DOHH2 (cell line): Measurements from ENCODE around the gene FAM135A.

Experiments
- H3F3A ChIP-seq: fragments of 200-600 bp; sonication (generic), shearing (Covaris generic); 2 replicates; pipeline ENCODE4 v1.6.0; 2016; ENCODE audit warnings: antibody characterized with exemption, mild to moderate bottlenecking; ENCODE audit not compliant: control insufficient read depth, insufficient read depth
- H3K27ac ChIP-seq: fragments of 200-600 bp; sonication (generic); 2 replicates; pipeline ENCODE4 v1.5.1; 2014; ENCODE audit warnings: low read depth, mild to moderate bottlenecking, low read length, moderate library complexity
- H3K27me3 ChIP-seq: fragments of 200-600 bp; sonication (generic); 2 replicates; pipeline ENCODE4 v1.6.1; 2014; ENCODE audit warnings: mild to moderate bottlenecking, low read length, mixed read lengths; ENCODE audit not compliant: control insufficient read depth
- H3K36me3 ChIP-seq: fragments of 200-600 bp; sonication (generic); 2 replicates; pipeline ENCODE4 v1.6.1; 2014; ENCODE audit warnings: mild to moderate bottlenecking, low read length, moderate library complexity, mixed read lengths; ENCODE audit not compliant: control insufficient read depth
- H3K4me1 ChIP-seq: fragments of 200-600 bp; sonication (generic); 2 replicates; pipeline ENCODE4 v1.6.1; 2014; ENCODE audit warnings: mild to moderate bottlenecking, low read length, mixed read lengths; ENCODE audit not compliant: control insufficient read depth
- H3K4me2 ChIP-seq: fragments of 200-600 bp; sonication (generic); 2 replicates; pipeline ENCODE4 v1.6.0; 2014; ENCODE audit warnings: mild to moderate bottlenecking, low read length, moderate library complexity
- H3K4me3 ChIP-seq: fragments of 200-600 bp; sonication (generic); 2 replicates; pipeline ENCODE4 v1.5.1; 2014; ENCODE audit warnings: mild to moderate bottlenecking, low read length, mixed read lengths
- H3K79me2 ChIP-seq: fragments of 200-600 bp; sonication (generic); 2 replicates; pipeline ENCODE4 v1.6.1; 2014; ENCODE audit warnings: mild to moderate bottlenecking, low read length, mixed read lengths; ENCODE audit not compliant: control insufficient read depth
- H3K9me2 ChIP-seq: fragments of 200-600 bp; sonication (generic); replicated peaks from 2 replicates; pipeline ENCODE4 v1.6.1; 2014; ENCODE audit warnings: mild to moderate bottlenecking, low read length, mixed read lengths; ENCODE audit not compliant: control insufficient read depth
- H3K9me3 ChIP-seq: fragments of 200-600 bp; sonication (generic); 2 replicates; pipeline ENCODE4 v1.6.1; 2014; ENCODE audit warnings: antibody characterized with exemption, low read length, mixed read lengths; ENCODE audit not compliant: control insufficient read depth, insufficient read depth
- H4K20me1 ChIP-seq: fragments of 200-600 bp; sonication (generic); 2 replicates; pipeline ENCODE4 v1.6.0; 2014; ENCODE audit warnings: low read depth, mild to moderate bottlenecking, antibody characterized with exemption, low read length, moderate library complexity; ENCODE audit not compliant: control insufficient read depth, insufficient read depth
- EZH2phosphoT487 ChIP-seq: fragments of 200-600 bp; sonication (generic); IDR thresholded peaks from 2 replicates; pipeline ENCODE4 v1.6.1; 2017; ENCODE audit warnings: borderline replicate concordance, mild to moderate bottlenecking, antibody characterized with exemption, low read length, moderate library complexity, mixed read lengths
- TF ChIP-seq, protein P1 (sequence below): fragments of 200-600 bp; sonication (generic); IDR thresholded peaks from one replicate; pipeline ENCODE4 v1.5.1; 2014; ENCODE audit warnings: antibody characterized with exemption, mild to moderate bottlenecking, low read depth, low read length; ENCODE audit not compliant: poor library complexity, severe bottlenecking

Gene FAM135A

DNA sequence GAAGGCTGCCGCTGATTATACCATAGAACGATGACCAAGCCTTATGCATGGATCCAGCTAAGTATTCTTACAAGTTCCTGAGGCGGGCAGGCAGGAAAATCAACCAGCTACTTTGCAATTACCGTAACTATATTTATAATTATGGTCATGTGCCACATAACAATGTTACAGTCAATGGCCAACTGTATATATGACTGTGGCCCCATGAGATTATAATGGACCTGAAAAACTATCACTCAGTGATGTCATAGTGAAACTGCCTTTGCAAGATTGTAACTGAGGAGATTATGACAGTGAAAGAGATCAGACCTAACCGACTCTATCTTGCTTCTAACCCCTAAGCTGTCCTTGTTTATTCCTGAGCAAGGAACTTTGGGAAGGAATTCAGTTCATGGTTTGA lies 33.1 kb upstream of the FAM135A start:
- Histone ChIP-seq H3K27ac (no peak overlapping the region), H3K4me2 (no peak overlapping the region), H3K27me3 (peaks cover 4% of the 10 kb centered on the region), H3K4me3 (no peak overlapping the region), H4K20me1 (no peaks in the 10 kb centered on the region), H3F3A (no peaks in the 10 kb centered on the region), H3K4me1 (no peaks in the 10 kb centered on the region), H3K79me2 (no peaks in the 10 kb centered on the region), H3K36me3 (no peaks in the 10 kb centered on the region), H3K9me3 (no peaks in the 10 kb centered on the region), H3K9me2 (no peaks in the 10 kb centered on the region)
- TF ChIP-seq, protein P1, sequence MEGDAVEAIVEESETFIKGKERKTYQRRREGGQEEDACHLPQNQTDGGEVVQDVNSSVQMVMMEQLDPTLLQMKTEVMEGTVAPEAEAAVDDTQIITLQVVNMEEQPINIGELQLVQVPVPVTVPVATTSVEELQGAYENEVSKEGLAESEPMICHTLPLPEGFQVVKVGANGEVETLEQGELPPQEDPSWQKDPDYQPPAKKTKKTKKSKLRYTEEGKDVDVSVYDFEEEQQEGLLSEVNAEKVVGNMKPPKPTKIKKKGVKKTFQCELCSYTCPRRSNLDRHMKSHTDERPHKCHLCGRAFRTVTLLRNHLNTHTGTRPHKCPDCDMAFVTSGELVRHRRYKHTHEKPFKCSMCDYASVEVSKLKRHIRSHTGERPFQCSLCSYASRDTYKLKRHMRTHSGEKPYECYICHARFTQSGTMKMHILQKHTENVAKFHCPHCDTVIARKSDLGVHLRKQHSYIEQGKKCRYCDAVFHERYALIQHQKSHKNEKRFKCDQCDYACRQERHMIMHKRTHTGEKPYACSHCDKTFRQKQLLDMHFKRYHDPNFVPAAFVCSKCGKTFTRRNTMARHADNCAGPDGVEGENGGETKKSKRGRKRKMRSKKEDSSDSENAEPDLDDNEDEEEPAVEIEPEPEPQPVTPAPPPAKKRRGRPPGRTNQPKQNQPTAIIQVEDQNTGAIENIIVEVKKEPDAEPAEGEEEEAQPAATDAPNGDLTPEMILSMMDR: no peak
- no peak for TF ChIP-seq EZH2phosphoT487

DNA sequence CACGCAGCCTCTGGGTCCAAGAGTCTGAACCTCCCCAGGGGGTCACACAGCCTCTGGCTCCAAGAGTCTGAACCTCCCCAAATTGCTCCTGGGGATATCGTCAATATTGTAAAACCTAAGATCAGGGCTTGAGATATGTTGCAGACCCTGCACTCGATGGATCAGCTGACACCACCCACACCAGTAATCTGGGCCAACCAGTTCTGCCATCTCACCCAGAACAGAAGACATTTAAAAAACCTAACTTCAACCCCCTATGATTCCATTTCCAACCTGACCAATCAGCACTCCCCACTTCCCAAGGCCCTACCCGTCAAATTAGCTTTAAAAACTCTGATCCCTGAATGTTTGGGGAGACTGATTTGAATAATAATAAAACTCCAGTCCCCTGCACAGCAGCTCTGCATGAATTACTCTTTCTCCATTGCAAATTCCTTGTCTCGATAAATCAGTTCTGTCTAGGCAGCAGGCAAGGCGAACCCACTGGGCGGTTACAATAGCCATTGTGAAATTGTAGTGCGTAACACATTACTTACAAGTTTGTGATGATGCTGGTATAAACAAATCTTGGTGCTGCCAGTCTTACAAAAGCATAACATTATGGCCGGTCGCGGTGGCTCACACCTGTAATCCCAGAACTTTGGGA lies 32.4 kb upstream of the FAM135A start:
- no peaks in the 10 kb centered on the region for H3F3A ChIP-seq
- H3K4me2 ChIP-seq: no peak overlapping the region
- H3K4me3 ChIP-seq: no peak overlapping the region
- no peak for TF ChIP-seq EZH2phosphoT487
- TF ChIP-seq, protein P1: no peak
- no peak overlapping the region for H3K27ac ChIP-seq
- no peaks in the 10 kb centered on the region for H4K20me1 ChIP-seq
- H3K9me3 ChIP-seq: no peaks in the 10 kb centered on the region
- H3K79me2 ChIP-seq: no peaks in the 10 kb centered on the region
- H3K36me3 ChIP-seq: no peaks in the 10 kb centered on the region
- no peaks in the 10 kb centered on the region for H3K4me1 ChIP-seq
- peaks cover 4% of the 10 kb centered on the region for H3K27me3 ChIP-seq
- no peaks in the 10 kb centered on the region for H3K9me2 ChIP-seq

DNA sequence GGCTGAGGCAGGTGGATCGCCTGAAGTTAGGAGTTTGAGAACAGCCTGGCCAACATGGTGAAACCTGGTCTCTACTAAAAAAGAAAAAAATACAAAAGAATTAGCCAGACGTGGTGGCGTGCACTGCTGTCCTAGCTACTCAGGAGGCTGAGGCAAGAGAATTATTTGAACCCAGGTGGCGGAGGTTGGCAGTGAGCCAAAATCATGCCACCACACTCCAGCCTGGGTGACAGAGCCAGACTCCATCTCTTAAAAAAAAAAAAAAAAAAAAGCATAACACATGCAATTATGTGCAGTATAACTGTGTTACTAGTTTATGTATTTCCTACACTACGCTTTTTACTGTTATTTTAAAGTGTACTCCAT lies 31.9 kb upstream of the FAM135A start:
- Histone ChIP-seq H3K79me2 (no peaks in the 10 kb centered on the region), H3K4me3 (no peak overlapping the region), H3F3A (no peaks in the 10 kb centered on the region), H3K4me2 (no peak overlapping the region), H3K4me1 (no peaks in the 10 kb centered on the region), H3K27me3 (peaks cover 1% of the 10 kb centered on the region), H4K20me1 (no peaks in the 10 kb centered on the region), H3K36me3 (no peaks in the 10 kb centered on the region), H3K27ac (no peak overlapping the region), H3K9me2 (no peaks in the 10 kb centered on the region), H3K9me3 (no peaks in the 10 kb centered on the region)
- TF ChIP-seq EZH2phosphoT487: no peak
- TF ChIP-seq, protein P1: no peak
